CD14-positive monocyte (primary cell): ENCODE results near the gene FBXO17. TPM values are rescaled to one million over a fixed set of nuclear protein-coding genes. Genes with fewer than 3 reads are reported as not detected.

ENCODE experiments used
- DNase-seq, 3 donors: peaks; one replicate each; pipeline ENCODE4 v3.0.0-alpha.2; 2011 to 2022
- H2AFZ ChIP-seq: 2 replicates; pipeline ENCODE4 v1.6.0; 2012; ENCODE audit warnings: mild to moderate bottlenecking, low read depth, low read length, inconsistent platforms; ENCODE audit not compliant: insufficient read depth, poor library complexity, severe bottlenecking
- H3K27ac ChIP-seq, 2 donors: 1 replicate in 1 of 2; 2 replicates in 1 of 2; pipeline ENCODE4 v1.5.1; 2012 to 2013; ENCODE audit warnings: low read length in 2 of 2, control low read depth in 1 of 2, inconsistent platforms in 1 of 2, low read depth in 1 of 2, mild to moderate bottlenecking in 1 of 2
- H3K27me3 ChIP-seq, 2 donors: one replicate each; pipeline versions ENCODE4 v1.6.0 to v1.6.1; 2011 to 2013; ENCODE audit warnings: low read length in 2 of 2; ENCODE audit not compliant: control insufficient read depth in 2 of 2, insufficient read depth in 2 of 2
- H3K36me3 ChIP-seq, 2 donors: replicated peaks in 1 of 2; 1 replicate in 1 of 2; 2 replicates in 1 of 2; pipeline versions ENCODE4 v1.5.1 to v1.6.1; 2012 to 2013; ENCODE audit warnings: low read length in 2 of 2, control low read depth in 1 of 2, inconsistent platforms in 1 of 2, mild to moderate bottlenecking in 1 of 2; ENCODE audit not compliant: insufficient read depth in 2 of 2, control insufficient read depth in 1 of 2
- H3K4me1 ChIP-seq, 2 donors: 1 replicate in 1 of 2; 2 replicates in 1 of 2; pipeline versions ENCODE4 v1.5.1 to v1.6.1; 2012 to 2013; ENCODE audit warnings: low read length in 2 of 2, control low read depth in 1 of 2, inconsistent platforms in 1 of 2, mild to moderate bottlenecking in 1 of 2, moderate library complexity in 1 of 2; ENCODE audit not compliant: insufficient read depth in 2 of 2, control insufficient read depth in 1 of 2
- H3K4me2 ChIP-seq: replicated peaks from 2 replicates; pipeline ENCODE3; 2012; ENCODE audit warnings: low read length, moderate library complexity, mild to moderate bottlenecking; ENCODE audit not compliant: poor library complexity, severe bottlenecking; ENCODE audit errors: extremely low read depth
- H3K4me3 ChIP-seq, 3 experiments: fragments of 200-600 bp in 1 of 3; sonication (generic) in 1 of 3; replicated peaks in 1 of 3; 1 replicate in 2 of 3; 2 replicates in 1 of 3; pipeline ENCODE4 v1.5.1; 2011 to 2013; ENCODE audit warnings: low read length in 3 of 3, mild to moderate bottlenecking in 3 of 3, control low read depth in 2 of 3, low read depth in 2 of 3, inconsistent platforms in 1 of 3, moderate library complexity in 1 of 3
- H3K79me2 ChIP-seq: 2 replicates; pipeline ENCODE4 v1.6.0; 2012; ENCODE audit warnings: mild to moderate bottlenecking, control low read depth, inconsistent platforms, low read length, moderate library complexity; ENCODE audit not compliant: insufficient read depth
- H3K9ac ChIP-seq: 2 replicates; pipeline ENCODE4 v1.6.0; 2017; ENCODE audit warnings: low read length, mild to moderate bottlenecking; ENCODE audit not compliant: insufficient read depth, poor library complexity, severe bottlenecking
- H3K9me3 ChIP-seq, 2 donors: replicated peaks in 1 of 2; 1 replicate in 1 of 2; 2 replicates in 1 of 2; pipeline versions ENCODE4 v1.5.1 to v1.6.1; 2012 to 2013; ENCODE audit warnings: low read length in 2 of 2, control low read depth in 1 of 2; ENCODE audit not compliant: control insufficient read depth in 1 of 2, insufficient read depth in 1 of 2
- H4K20me1 ChIP-seq: 2 replicates; pipeline ENCODE4 v1.6.0; 2012; ENCODE audit warnings: mild to moderate bottlenecking, low read length, control low read depth, moderate library complexity; ENCODE audit not compliant: insufficient read depth
- H3K27ac Mint-ChIP-seq, 7 donors: one replicate each; pipeline ENCODE4 v1.8.0; 2020; ENCODE audit warnings: mild to moderate bottlenecking in 7 of 7, mixed read lengths in 7 of 7, moderate library complexity in 6 of 7, inconsistent platforms in 2 of 7
- H3K27me3 Mint-ChIP-seq, 3 donors: one replicate each; pipeline ENCODE4 v1.8.0; 2021 to 2022; ENCODE audit warnings: low read depth in 3 of 3, mild to moderate bottlenecking in 3 of 3, mixed read lengths in 3 of 3, moderate library complexity in 3 of 3, inconsistent platforms in 1 of 3
- H3K36me3 Mint-ChIP-seq, 2 donors: one replicate each; pipeline ENCODE4 v1.8.0; 2020; ENCODE audit warnings: mixed read lengths in 2 of 2, inconsistent platforms in 1 of 2, mild to moderate bottlenecking in 1 of 2
- H3K4me1 Mint-ChIP-seq: one replicate; pipeline ENCODE4 v1.8.0; 2020; ENCODE audit warnings: mild to moderate bottlenecking, mixed read lengths
- H3K4me3 Mint-ChIP-seq, 2 donors: one replicate each; pipeline ENCODE4 v1.8.0; 2020; ENCODE audit warnings: mild to moderate bottlenecking in 2 of 2, mixed read lengths in 2 of 2, moderate library complexity in 1 of 2
- H3K9me3 Mint-ChIP-seq, 7 donors: one replicate each; pipeline ENCODE4 v1.8.0; 2020 to 2022; ENCODE audit warnings: mixed read lengths in 7 of 7, mild to moderate bottlenecking in 6 of 7, moderate library complexity in 6 of 7, inconsistent platforms in 2 of 7
- CTCF ChIP-seq: fragments of 200-600 bp; IDR thresholded peaks from one replicate; pipeline ENCODE4 v1.8.0; 2022; ENCODE audit warnings: antibody characterized with exemption, mild to moderate bottlenecking
- WGBS: methylation state at CpG from one replicate; pipeline ENCODE4 v1.1.5; 2013; ENCODE audit warnings: missing lambda C conversion rate; ENCODE audit not compliant: insufficient coverage; 5-methylcytosine and 5-hydroxymethylcytosine counted together
- intact Hi-C, 2 donors: fragments of 100-400 bp; cut with micrococcal nuclease; formaldehyde crosslinking; loops; one replicate each; pipeline versions ENCODE4 v1.15.0 to v1.15.1; 2023
- polyA plus RNA-seq, 3 donors: library from polyadenylated mRNA; depleted of rRNA in 1 of 3; unstranded in 2 of 3; stranded (reverse) in 1 of 3; fragments of 300-500 nt in 2 of 3; fragments of >200 nt in 1 of 3; fragmentation: Illumina TruSeq in 2 of 3; gene quantifications; 1 replicate in 2 of 3; 2 replicates in 1 of 3; pipeline ENCODE4 v1.2.3, GENCODE V29; 2012 to 2021

Gene FBXO17
- polyA plus RNA-seq, 3 donors = not detected

GRCh38 chr19:38891771-38892170, 83.8 kb downstream of the FBXO17 start:
- peaks cover 5% of the 10 kb centered on the region for H4K20me1 ChIP-seq
- peaks cover 41 to 56% of the 10 kb centered on the region in 2 donors for H3K36me3 ChIP-seq
- no peak for DNase-seq
- H3K4me2 ChIP-seq = no peak overlapping the region
- no peak overlapping the region for H2AFZ ChIP-seq
- H3K4me1 ChIP-seq = no peaks in the 10 kb centered on the region
- TF ChIP-seq CTCF = no peak
- Mint-ChIP-seq H3K36me3 (peaks cover 35 to 55% of the 10 kb centered on the region in 2 donors), H3K4me3 (no peak overlapping the region), H3K4me1 (no peaks in the 10 kb centered on the region), H3K9me3 (no peaks in the 10 kb centered on the region), H3K27ac (no peak overlapping the region), H3K27me3 (peaks cover 0 to 2% (median 0%) of the 10 kb centered on the region in 3 donors)
- WGBS = 96% methylated on average over 6 of the region's 6 CpGs
- H3K9me3 ChIP-seq = no peaks in the 10 kb centered on the region
- no peak overlapping the region for H3K9ac ChIP-seq
- no peaks in the 10 kb centered on the region for H3K27me3 ChIP-seq
- no peak overlapping the region for H3K27ac ChIP-seq
- peaks cover 6% of the 10 kb centered on the region for H3K79me2 ChIP-seq
- intact Hi-C loops = loop anchor here in 1 of 2 donors (10.0 kb wide), 1 partner anchor 127 kb away; no protein-coding TSS in a partner anchor
- no peak overlapping the region for H3K4me3 ChIP-seq

Other genes with a start within 250 kb of the FBXO17 start
- gene CAPN12, start 231.3 kb downstream of the FBXO17 start, polyA plus RNA-seq = 1 to 10 TPM in 1 of 3 donors, not detected in 2; 1.8 TPM
- not detected for gene LGALS7, start 202.2 kb downstream of the FBXO17 start, polyA plus RNA-seq
- not detected for gene LGALS7B, start 186.5 kb downstream of the FBXO17 start, polyA plus RNA-seq
- 1 to 10 TPM in 1 of 3 donors, not detected in 2; 1.7 TPM for gene LGALS4, start 162.8 kb downstream of the FBXO17 start, polyA plus RNA-seq
- gene ECH1, start 143.9 kb downstream of the FBXO17 start, polyA plus RNA-seq = 100 to 1,000 TPM; 149 to 187 (median 173) TPM
- gene HNRNPL, start 125.8 kb downstream of the FBXO17 start, polyA plus RNA-seq = 100 to 1,000 TPM in 1 of 3 donors, 10 to 100 TPM in 2; 51.9 to 234 (median 58.7) TPM
- gene RINL, start 97.5 kb downstream of the FBXO17 start, polyA plus RNA-seq = 10 to 100 TPM in 1 of 3 donors, 1 to 10 TPM in 2; 4.1 to 13.5 (median 7.2) TPM
- gene SIRT2, start 76.1 kb downstream of the FBXO17 start, polyA plus RNA-seq = 10 to 100 TPM; 57.5 to 65.9 (median 64.3) TPM
- 10 to 100 TPM in 1 of 3 donors, 1 to 10 TPM in 2; 6.7 to 29.4 (median 9.0) TPM for gene NFKBIB, start 75.8 kb downstream of the FBXO17 start, polyA plus RNA-seq
- under 1 TPM in 1 of 3 donors, not detected in 2; 0.89 TPM for gene CCER2, start 63.6 kb downstream of the FBXO17 start, polyA plus RNA-seq
- 10 to 100 TPM in 1 of 3 donors, 1 to 10 TPM in 2; 8.1 to 21.9 (median 8.3) TPM for gene SARS2, start 45.0 kb downstream of the FBXO17 start, polyA plus RNA-seq
- 10 to 100 TPM; 17.2 to 81.5 (median 73.0) TPM for gene MRPS12, start 44.8 kb downstream of the FBXO17 start, polyA plus RNA-seq
- not detected for gene FBXO27, start 56.8 kb upstream of the FBXO17 start, polyA plus RNA-seq
- not detected for gene ACP7, start 108.6 kb upstream of the FBXO17 start, polyA plus RNA-seq
- 10 to 100 TPM in 1 of 3 donors, 1 to 10 TPM in 2; 1.3 to 11.3 (median 1.5) TPM for gene PAK4, start 150.0 kb upstream of the FBXO17 start, polyA plus RNA-seq
- gene NCCRP1, start 221.2 kb upstream of the FBXO17 start, polyA plus RNA-seq = not detected
- gene SYCN, start 228.5 kb upstream of the FBXO17 start, polyA plus RNA-seq = not detected